NCI-H1436 (cell line): Measurements from ENCODE around the gene ZNF365.
"Not testable (repeated sequence)": the region's sequence is repeated elsewhere in the genome, so short reads cannot be mapped to it uniquely, and the experiment has no call there.

Experiments used
- DNase-seq: peaks from one replicate; lab custom pipeline; 2025; lab: John Stamatoyannopoulos, UW

ZNF365 gene, protein sequence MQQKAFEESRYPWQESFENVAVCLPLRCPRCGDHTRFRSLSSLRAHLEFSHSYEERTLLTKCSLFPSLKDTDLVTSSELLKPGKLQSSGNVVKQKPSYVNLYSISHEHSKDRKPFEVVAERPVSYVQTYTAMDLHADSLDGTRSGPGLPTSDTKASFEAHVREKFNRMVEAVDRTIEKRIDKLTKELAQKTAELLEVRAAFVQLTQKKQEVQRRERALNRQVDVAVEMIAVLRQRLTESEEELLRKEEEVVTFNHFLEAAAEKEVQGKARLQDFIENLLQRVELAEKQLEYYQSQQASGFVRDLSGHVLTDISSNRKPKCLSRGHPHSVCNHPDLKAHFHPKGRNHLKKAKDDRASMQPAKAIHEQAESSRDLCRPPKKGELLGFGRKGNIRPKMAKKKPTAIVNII

DNA sequence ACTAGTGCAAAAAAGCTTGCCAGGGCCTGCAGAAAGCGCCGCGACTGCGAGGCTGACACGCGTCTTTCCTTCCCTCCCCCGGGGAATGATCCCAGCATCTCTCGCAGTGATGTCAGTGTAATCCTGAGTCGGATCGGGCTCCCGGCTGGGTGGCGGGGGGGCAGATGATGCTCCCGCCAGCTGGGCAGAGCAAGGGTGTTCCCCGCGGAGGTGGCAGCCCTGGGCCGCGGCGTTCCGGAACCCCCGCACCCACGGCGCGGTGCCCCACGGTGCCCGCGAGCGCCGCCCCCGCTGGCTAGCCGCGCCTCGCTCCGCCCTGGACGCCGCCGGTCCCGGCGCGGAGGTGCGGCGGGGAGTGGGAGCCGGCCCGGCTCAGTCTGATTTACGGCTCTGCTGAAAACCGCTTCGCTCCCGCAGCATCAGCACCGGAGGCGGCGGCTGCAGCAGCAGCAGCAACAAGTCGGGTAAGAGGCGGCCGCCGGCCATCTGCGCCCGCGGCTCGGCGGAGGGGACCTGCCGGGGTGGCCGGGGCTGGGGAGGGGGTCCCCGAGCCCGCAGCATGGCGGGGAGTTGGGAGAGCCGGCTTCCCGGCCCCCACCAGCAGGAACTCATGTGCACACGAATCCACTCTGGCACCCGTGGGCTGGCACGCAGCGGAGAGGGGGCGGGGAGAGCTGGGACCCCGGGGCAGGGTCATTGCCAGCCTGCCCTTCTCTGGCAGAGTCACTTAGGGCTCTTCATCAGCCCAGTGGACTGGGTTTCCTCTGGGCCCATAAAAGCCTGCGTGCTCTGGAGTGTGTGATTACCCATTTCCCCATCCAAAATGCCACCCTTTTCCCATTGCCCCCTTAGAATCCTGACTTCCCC, at the start of gene ZNF365:
Gene ZNF365 (plus strand): TSS at position 375 of the 867 bp plus-strand sequence. CDS start 1,825 bp downstream, outside the sequence.
- no peak for DNase-seq

DNA sequence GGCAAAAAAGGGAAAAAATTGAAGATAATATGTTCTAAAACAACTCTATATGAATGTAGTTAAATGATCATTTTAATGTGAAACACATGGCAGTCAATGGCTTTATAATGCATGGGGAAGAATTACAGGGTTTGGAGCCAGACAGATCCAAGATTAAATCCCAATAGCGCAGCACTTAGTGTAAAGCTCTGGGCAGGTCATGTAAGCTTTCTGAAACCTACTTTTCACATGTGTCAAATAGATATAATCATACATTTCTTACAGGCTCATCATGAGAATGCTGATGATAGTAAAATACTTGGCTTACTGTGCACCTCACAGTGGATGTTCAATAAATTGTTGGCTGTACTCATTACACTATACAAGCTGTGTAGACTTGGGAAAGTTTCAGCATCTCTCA, 48.0 kb upstream of the ZNF365 start:
- no peak for DNase-seq

DNA sequence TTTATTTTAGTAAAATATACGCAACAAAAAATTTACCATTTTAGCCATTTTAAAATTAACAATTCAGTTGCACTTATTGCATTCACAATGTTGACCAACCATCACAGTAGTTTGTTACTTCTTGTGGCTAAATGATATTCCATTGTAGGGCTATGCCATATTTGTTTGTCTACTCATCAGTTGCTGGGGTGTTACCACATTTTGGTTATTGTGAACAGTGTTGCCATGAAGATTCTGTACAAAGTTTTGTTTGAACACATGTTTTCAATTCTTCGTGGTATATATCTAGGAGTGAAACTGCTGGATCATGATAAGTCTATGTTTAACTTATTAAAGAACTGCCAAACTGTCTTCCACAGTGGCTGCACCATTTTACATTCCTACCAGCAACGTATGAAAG, 46.3 kb upstream of the ZNF365 start:
- no peak for DNase-seq

DNA sequence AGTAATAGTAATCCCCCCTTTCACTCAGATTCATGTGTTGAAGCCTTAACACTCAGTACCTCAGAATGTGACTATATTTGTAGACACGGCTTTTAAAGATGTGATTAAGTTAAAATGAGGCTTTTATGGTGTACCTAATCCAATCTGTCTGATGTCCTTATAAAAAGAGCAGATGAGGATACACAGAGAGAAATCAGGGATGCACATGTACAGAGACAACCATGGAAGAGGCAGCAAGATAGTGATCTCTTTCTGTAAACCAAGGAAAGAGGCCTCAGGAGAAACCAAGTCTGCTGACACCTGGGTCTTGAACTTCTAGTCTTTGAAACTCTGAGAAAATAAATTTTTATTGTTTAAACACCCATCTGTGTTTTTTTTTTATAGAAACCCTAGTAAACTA, 44.0 kb upstream of the ZNF365 start:
- DNase-seq: no peak

DNA sequence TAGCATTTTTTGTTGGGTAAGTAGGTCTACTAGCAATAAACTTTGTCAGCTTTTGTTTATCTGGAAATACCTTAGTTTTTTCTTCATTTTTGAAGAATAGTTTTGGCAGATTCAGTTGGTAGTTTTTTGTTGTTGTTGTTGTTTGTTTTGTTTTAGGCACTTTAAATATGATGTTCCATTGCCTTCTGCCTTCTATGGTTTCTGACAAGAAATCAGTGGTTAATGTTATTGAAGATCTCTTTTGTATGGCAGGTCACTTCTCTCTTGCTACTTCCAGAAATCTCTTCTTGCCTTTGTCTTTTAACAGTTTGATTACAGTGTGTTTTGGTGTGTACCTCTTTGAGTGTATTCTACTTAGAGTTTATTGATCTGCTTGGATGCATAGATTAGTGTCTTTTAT, 41.8 kb upstream of the ZNF365 start:
- no peak for DNase-seq

DNA sequence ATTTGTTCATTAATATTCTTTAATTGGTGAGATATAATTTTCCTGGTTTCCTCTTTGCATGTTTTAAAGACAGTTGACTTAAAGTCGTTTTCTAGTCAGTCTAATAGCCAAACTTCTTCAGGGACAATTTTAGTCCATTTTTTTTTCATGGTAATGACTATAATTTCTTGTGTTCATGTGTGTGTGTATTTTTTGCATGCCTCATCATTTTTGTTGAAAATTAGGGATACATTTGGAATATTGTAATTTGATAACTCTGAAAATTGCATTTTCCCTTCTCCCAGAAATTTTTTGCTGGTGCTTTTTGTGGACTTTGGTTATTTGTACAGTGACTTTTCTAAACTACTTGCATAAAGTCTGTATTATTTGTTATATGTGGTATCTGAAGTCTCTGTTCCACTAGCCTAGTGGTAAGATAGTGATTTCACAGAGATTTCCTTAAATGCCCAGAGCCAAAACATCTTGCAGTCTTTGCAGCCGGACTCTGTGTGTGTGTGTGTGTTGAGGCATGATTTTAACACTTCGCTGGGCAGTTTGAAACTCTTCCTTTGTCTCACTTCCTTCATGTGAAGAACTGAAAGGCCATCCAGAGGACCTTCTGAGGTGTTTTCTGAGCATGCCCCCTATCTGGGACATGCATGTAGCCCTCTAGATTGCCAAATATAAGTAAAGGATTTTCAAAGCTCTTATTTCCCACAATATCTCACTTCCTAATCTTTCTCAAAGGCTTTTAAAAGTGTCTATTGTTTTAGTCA, 40.9 kb upstream of the ZNF365 start:
- no peak for DNase-seq

DNA sequence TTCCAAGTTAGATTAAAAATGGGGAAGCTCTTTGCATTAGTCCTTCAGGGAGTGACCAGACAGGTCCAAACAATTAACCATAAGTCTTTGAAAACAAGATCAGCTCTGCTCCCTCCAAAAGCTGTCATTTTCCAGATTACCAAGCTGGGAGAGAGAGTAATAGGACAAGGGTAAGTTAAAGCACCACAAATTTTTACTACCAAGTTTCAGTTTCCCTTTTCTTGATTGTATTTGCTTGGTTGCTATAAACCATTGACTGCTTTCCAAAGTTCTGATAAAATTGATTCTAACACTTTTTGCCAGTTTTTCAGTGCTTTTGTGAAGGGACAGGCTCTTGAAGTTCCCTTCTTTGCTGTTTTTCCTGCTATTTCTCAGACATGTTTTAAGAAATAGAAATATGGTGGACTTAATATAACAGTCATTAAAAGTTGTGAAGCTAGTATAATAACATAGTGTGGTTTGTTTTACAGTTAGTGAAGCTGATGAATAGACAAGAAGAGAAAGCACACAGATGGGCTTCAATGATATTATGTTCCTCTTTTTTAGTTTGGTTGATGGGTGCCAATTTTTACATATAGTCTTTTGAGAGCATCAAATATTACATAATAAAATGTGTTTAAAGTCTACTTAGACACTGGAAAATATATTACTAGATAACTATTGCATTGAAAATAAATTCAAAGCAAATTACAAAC, 40.0 kb upstream of the ZNF365 start:
- no peak for DNase-seq

DNA sequence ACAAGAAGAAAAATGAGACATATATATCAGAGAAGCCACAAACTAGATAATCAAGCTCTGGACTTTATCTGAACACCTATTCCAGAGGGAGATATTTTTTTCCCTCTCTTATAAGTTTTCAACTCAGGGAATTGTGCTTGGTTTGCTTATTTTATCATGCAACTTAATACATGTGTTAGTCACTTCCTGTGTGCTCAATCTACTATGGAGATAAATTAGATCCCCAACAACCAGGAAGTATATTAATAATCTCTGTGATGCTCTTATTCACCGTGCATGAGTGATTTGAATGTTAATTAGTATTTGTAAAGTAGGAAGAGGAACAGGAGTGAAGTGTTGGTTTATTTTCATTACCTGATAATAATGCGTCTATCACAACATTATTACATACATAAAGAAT, 38.8 kb upstream of the ZNF365 start:
- no peak for DNase-seq

DNA sequence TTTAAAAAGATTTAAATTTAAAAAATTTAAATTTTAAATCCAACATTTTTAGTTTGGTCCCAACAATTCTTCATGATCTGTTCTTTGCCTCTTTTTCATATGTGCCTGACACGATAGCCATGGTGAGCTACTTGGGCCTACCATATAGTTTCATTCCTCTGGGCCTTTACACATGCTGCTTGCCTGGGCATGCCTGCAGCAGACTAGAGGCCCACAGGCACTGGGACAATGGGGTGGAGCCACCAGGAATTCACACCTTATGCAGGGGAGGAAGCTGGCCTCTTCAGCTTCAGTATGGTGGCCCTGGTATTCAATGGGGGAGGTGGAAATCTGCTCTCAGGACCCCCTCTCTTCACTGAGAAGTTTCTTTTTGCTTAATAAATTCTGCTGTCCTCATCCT, 37.8 kb upstream of the ZNF365 start:
- no peak for DNase-seq

DNA sequence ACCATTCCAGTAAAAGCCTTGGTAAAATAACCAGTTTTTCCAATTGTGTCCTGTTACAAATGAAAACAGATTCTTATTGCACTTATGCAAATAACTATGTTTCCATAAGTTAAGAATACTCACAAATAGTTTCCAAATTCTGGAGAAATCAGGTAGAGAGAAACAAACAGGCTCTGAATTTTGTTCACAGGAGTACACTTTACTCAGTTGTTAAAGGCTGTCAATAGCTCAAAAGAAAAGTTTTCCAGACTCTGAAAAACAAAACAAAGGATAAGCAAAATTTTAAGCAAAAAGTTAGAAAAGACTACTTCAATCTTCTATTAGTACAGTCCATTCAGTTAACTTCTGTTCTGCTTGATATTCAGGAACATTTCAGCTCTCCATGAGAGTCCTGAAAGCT, 32.8 kb upstream of the ZNF365 start:
- no peak for DNase-seq

DNA sequence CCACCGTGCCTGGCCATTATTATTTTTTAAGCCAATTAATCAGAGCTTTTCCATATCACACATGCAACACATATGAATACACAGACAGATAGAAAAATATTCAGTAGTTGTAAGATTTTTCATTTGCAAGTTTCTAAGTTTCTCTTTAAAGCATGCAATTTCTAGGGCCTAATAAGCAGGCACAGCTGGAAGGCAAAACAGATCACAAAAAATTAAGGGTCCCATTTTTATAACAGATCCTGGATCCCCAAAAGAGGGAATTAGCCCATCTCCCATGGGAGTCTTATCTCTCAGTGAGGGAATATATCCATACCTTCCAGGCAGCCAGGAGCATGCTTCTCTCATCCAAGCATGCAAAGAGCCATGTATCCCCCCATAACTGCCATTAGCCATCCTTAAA, 31.2 kb upstream of the ZNF365 start:
- no peak for DNase-seq

DNA sequence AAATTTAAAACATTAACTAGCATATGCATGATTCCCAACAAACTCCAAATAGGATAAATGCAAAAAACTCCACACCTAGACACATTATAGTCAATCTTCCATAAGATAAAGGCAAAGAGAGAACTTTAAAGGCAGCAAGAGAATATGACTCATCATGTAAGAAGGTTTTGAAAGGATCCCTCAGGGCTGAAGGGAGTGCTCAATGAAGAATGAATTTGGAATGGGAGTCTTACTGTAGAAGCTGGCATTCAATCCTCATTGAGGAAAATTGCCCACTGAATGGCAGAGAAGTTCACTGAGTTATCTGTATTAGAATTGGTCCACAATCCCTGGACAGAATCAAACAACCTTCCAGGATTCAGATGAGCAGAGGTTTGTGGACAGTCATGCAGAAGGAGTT, 26.1 kb upstream of the ZNF365 start:
- DNase-seq: no peak

DNA sequence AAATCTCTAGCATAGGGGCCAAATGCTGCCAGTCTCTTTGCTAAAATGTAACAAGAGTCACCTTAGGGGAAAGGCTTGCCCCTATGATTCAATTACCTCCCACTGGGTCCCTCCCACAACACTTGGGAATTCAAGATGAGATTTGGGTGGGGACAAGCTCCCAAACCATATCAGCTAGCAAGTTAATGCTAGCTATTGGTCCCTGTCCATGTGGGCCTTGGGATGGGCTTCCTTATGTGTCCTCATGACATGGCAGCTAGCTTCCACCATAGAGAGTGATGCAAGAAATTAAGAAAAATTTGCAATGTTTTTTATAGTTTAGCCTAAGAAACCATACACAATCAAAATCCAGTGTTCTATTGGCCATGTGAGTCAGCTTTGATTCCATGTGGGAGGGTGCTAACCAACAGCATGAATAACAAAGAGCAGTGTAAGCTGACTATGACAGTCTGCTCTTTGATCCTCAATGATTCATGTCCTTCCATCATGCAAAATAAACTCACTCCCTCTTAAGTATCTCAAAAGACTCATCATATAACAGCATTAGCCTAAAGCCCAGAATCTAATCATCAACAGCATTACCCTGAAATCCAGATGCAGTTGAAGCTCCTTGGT, 21.7 kb upstream of the ZNF365 start:
- DNase-seq: no peak

DNA sequence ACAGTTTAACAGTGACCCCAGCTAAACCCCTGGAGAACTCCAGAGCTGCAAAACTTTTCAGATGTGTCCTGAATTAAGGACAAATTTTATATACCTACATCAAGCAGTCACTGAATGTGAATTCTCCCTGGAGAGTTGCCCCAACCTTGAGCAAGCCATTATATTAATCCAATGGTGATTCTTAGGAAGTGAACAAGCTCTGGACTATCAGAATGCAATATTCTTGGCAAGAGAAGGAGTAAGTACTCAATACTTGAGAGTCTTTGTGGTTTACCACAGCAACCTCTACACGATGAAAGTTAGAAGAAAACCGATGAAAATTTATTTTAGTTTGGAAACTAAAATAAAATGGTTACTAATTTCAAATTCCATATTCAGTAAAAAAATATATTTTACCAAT, 19.3 kb upstream of the ZNF365 start:
- DNase-seq: no peak

DNA sequence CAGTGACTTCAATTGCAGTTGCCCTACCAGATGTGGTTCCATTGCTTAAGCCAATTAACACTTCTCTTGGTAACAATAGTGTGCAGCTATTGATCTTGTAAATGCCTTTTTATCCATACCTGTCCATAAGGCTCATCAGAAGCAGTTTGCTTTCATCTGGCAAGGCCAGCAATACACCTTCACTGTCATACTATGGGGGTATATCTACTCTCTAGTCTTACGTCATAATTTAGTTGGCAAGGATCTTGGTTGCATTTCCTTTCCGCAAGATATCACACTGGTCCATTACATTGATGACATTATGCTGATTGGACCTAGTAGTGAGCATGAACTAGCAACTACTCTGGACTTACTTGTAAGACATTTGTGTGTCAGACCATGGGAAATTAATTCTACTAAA, 17.7 kb upstream of the ZNF365 start:
- no peak for DNase-seq

DNA sequence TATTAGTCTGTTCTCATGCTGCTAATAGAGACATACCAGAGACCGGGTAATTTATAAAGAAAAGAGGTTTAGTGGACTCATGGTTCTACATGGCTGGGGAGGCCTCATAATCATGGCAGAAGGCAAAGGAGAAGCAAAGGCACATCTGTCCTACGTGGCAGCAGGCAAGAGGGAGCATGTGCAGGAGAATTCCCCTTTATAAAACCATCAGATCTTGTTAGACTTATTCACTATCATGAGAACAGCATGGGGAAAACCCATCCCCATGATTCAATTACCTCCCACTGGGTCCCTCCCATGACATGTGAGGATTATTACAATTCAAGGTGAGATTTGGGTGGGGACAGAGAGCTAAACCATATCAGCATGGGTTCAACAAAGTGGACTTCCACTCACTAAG, 16.0 kb upstream of the ZNF365 start:
- not testable (repeated sequence) for DNase-seq

DNA sequence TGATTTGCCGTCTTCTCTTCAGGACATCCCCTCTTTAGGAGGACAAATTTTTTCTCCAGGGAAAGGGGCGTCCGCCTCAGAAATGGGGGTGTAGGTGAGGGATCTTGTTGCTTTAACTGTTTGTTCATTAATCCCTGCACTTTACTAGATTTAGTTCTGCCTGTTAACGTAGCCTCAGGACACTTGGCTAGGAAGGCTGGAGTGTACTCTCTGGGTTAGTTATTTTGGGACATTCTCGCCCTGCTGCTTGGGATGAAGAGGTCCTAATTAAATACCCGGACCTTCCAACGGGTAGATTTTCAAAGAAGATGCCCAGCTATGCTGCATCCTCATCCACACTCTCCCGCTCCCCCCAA, 552 bp upstream of the ZNF365 start:
- DNase-seq: no peak

DNA sequence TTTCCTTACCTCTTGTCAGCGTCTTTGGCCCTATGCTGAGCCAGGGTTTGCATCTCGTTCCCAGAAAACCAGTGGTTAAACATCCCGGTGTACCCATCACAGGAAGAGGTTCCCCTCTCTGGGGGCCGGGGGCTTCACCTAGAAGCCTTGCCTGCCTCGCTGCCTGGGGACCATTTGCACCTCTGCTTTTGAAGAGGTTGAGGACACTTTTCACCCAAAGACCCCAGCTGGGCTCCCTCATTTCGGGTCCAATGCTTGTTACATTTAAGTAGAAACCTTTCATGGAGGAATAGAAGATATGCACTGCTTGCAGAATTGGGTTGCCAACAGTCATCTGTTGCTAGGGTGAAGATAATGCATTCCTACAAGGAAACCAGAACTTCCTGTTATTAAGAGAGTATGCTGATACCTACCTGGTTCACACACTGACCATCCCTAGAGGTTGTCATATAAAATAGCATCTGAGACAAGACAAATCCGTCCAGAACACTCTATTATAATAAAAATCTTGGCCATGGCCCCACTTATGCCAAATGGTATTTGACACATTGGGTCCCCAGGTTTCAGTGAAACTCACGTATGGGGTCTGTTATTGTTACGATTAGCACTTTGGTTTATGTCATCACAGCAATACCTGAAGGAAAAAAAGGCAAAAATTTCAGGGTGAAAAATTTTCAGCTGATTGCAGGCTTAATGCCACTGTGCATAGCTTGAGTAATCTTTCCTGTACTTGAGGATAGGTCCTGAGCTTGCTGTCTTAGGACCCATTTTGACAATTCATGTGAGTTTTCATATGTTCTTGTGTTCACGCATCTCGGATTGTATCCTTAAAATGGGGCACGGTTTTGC, 917 bp downstream of the ZNF365 start:
- DNase-seq: no peak

DNA sequence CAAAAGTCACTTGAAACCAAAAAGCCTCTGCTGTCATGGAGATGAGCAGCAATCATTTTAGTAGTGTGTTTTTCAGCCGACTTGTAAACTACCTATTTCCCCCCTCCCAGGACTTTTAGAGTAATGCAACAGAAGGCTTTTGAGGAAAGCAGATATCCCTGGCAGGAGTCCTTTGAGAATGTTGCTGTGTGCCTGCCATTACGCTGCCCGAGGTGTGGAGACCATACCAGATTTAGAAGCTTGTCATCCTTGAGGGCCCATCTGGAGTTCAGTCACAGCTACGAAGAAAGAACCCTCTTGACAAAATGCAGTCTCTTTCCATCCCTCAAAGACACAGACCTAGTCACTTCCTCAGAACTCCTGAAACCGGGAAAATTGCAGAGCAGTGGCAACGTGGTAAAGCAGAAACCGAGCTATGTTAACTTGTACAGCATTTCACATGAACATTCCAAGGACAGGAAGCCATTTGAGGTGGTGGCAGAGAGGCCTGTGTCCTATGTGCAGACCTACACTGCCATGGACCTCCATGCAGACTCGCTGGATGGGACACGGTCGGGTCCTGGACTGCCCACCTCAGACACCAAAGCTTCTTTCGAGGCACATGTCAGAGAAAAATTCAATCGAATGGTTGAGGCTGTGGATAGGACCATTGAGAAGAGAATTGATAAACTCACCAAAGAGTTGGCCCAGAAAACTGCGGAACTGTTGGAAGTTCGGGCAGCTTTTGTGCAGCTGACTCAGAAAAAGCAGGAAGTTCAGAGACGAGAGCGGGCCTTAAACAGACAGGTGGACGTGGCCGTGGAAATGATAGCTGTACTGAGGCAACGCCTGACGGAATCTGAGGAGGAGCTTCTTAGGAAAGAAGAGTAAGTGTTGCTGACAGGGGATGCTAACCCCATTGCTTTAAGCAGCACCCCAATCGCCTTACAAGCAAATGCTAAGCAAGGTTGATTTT, 2.2 kb downstream of the ZNF365 start:
- no peak for DNase-seq

DNA sequence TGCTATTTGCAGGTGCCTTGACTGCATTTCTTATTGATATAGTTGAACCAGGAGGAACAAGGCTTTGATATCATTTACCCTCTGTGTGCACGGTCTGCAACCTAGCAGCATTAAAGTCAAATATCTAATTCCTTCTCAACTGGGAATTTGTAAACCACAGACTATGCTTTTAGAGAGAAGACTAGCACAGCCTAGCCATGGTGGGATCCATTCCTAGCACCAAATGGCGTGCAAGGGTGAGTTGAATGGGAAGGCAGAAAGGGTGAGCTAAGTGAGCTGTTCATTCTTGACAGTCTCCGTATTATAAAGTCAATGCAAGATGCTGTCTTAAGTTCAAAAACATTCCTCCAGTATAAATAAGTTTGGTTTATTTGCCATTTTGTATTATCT, 2.9 kb downstream of the ZNF365 start:
- no peak for DNase-seq
